NCI-H446 treated with DMSO at 0.1 percent for 48 hours (cell line): ENCODE data around the gene GOLGA5.
"Not testable (repeated sequence)": the region's sequence is repeated elsewhere in the genome, so short reads cannot be mapped to it uniquely, and the experiment has no call there.

ENCODE experiments used
- DNase-seq: peaks from one replicate; lab custom pipeline; 2025; lab: John Stamatoyannopoulos, UW

The GOLGA5 gene

GRCh38 chr14:92778868-92779565 lies 15.1 kb upstream of the GOLGA5 start:
- peak; percentile 24 for DNase-seq

- DNase-seq: no peak
These were observed 13.5 kb upstream of the GOLGA5 start for GRCh38 chr14:92780444-92781232.

GRCh38 chr14:92781350-92781749 lies 12.8 kb upstream of the GOLGA5 start:
- DNase-seq: no peak

GRCh38 chr14:92783813-92784431 lies 10.2 kb upstream of the GOLGA5 start:
- DNase-seq: peak; percentile 36

GRCh38 chr14:92785667-92786426 lies 8.3 kb upstream of the GOLGA5 start:
- DNase-seq: no peak

- DNase-seq: no peak
These were observed 7.7 kb upstream of the GOLGA5 start for GRCh38 chr14:92786427-92786756.

- no peak for DNase-seq
These were observed 6.6 kb upstream of the GOLGA5 start for GRCh38 chr14:92787554-92787953.

GRCh38 chr14:92789457-92790089 lies 4.5 kb upstream of the GOLGA5 start:
- DNase-seq: no peak

GRCh38 chr14:92792885-92793284 lies 1.2 kb upstream of the GOLGA5 start:
- DNase-seq: no peak

- DNase-seq: no peak
These were observed 439 bp downstream of the GOLGA5 start for GRCh38 chr14:92794547-92794941.

- DNase-seq: no peak
These were observed 856 bp downstream of the GOLGA5 start for GRCh38 chr14:92794961-92795360.

- no peak for DNase-seq
These were observed 4.0 kb downstream of the GOLGA5 start for GRCh38 chr14:92797935-92798653.

- no peak for DNase-seq
These were observed 4.7 kb downstream of the GOLGA5 start for GRCh38 chr14:92798811-92799210.

GRCh38 chr14:92800012-92800411 lies 5.9 kb downstream of the GOLGA5 start:
- DNase-seq: no peak

GRCh38 chr14:92800525-92800924 lies 6.4 kb downstream of the GOLGA5 start:
- DNase-seq: no peak

GRCh38 chr14:92801917-92802316 lies 7.8 kb downstream of the GOLGA5 start:
- no peak for DNase-seq

- no peak for DNase-seq
These were observed 8.6 kb downstream of the GOLGA5 start for GRCh38 chr14:92802678-92803077.

- DNase-seq: no peak
These were observed 19.1 kb downstream of the GOLGA5 start for GRCh38 chr14:92813201-92813600.

GRCh38 chr14:92819011-92819597 lies 25.0 kb downstream of the GOLGA5 start:
- DNase-seq: no peak

GRCh38 chr14:92819680-92820535 lies 25.8 kb downstream of the GOLGA5 start:
- DNase-seq: not testable (repeated sequence)
